BE2C (cell line): ENCODE data around the gene RAB40C.
A peak's percentile ranks its signal among the peaks of the same experiment; 100 is the strongest.

Experiments used
- DNase-seq: peaks from one replicate; pipeline ENCODE4 v3.0.0-alpha.2; 2020
- H3K27me3 ChIP-seq: fragments of 250-450 bp; sonication (Bioruptor Pico); 2 replicates; pipeline ENCODE4 v1.5.1; 2020; ENCODE audit warnings: mild to moderate bottlenecking
- H3K36me3 ChIP-seq: fragments of 250-450 bp; sonication (Bioruptor Pico); 2 replicates; pipeline ENCODE4 v1.5.1; 2020; ENCODE audit warnings: mild to moderate bottlenecking
- H3K4me1 ChIP-seq: fragments of 250-450 bp; sonication (Bioruptor Pico); 2 replicates; pipeline ENCODE4 v1.5.1; 2020
- H3K4me3 ChIP-seq: 2 replicates; pipeline ENCODE4 v1.5.1; 2011; ENCODE audit warnings: low read depth, low read length
- H3K9me3 ChIP-seq: fragments of 250-450 bp; sonication (Bioruptor Pico); 2 replicates; pipeline ENCODE4 v1.5.1; 2020
- TF ChIP-seq, protein P1 (sequence below): IDR thresholded peaks from 2 replicates; pipeline ENCODE4 v1.5.1; 2012; ENCODE audit warnings: mild to moderate bottlenecking, low read depth, low read length

RAB40C gene

DNA sequence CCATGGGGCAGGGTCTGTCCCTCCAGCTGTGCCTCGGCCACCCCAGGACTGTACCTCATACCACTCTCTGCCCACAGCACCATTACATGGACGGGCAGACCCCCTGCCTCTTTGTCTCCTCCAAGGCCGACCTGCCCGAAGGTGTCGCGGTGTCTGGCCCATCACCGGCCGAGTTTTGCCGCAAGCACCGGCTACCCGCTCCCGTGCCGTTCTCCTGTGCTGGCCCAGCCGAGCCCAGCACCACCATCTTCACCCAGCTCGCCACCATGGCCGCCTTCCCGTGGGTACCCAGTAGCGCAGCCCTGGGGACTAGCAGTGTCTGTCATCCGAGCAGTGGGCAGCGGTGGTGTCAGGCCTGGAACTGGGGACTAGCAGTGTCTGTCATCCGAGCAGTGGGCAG, 83.0 kb downstream of the RAB40C start:
- H3K36me3 ChIP-seq, result peaks cover 54% of the 10 kb centered on the region
- H3K4me3 ChIP-seq, result no peak overlapping the region
- TF ChIP-seq, protein P1, sequence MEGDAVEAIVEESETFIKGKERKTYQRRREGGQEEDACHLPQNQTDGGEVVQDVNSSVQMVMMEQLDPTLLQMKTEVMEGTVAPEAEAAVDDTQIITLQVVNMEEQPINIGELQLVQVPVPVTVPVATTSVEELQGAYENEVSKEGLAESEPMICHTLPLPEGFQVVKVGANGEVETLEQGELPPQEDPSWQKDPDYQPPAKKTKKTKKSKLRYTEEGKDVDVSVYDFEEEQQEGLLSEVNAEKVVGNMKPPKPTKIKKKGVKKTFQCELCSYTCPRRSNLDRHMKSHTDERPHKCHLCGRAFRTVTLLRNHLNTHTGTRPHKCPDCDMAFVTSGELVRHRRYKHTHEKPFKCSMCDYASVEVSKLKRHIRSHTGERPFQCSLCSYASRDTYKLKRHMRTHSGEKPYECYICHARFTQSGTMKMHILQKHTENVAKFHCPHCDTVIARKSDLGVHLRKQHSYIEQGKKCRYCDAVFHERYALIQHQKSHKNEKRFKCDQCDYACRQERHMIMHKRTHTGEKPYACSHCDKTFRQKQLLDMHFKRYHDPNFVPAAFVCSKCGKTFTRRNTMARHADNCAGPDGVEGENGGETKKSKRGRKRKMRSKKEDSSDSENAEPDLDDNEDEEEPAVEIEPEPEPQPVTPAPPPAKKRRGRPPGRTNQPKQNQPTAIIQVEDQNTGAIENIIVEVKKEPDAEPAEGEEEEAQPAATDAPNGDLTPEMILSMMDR, result no peak
- no peaks in the 10 kb centered on the region for H3K9me3 ChIP-seq
- 0 out of 2 replicates have a peak, but pooled peaks cover 4% of the 10 kb centered on the region for H3K4me1 ChIP-seq
- H3K27me3 ChIP-seq, result no peaks in the 10 kb centered on the region
- no peak for DNase-seq

DNA sequence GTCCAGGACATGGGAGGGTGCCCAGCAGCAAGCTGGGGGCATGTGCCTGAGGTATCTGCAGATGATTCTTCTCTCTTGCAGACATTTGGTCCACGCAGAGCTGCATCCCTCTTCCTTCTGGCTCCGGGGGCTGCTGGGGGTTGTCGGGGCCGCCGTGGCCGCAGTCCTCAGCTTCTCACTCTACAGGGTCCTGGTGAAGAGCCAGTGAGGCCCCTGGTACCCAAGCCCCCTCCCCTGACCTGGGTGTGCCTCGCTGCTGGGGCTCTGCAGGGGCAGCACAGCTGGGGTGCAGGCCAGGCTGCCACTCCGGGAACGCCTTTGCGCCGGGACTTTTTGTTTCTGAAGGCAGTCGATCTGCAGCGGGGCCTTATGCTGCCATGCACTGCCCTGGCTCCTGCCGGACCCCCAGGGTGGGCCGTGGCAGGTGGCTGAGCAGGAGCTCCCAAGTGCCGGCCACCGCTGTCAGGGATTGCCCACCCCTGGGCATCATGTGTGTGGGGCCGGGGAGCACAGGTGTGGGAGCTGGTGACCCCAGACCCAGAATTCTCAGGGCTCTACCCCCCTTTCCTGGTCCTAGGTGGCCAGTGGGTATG, 83.6 kb downstream of the RAB40C start:
- Histone ChIP-seq H3K4me3 (no peak overlapping the region), H3K36me3 (peaks cover 54% of the 10 kb centered on the region), H3K9me3 (no peaks in the 10 kb centered on the region), H3K27me3 (no peaks in the 10 kb centered on the region), H3K4me1 (0 out of 2 replicates have a peak, but pooled peaks cover 4% of the 10 kb centered on the region)
- TF ChIP-seq, protein P1, result no peak
- no peak for DNase-seq

DNA sequence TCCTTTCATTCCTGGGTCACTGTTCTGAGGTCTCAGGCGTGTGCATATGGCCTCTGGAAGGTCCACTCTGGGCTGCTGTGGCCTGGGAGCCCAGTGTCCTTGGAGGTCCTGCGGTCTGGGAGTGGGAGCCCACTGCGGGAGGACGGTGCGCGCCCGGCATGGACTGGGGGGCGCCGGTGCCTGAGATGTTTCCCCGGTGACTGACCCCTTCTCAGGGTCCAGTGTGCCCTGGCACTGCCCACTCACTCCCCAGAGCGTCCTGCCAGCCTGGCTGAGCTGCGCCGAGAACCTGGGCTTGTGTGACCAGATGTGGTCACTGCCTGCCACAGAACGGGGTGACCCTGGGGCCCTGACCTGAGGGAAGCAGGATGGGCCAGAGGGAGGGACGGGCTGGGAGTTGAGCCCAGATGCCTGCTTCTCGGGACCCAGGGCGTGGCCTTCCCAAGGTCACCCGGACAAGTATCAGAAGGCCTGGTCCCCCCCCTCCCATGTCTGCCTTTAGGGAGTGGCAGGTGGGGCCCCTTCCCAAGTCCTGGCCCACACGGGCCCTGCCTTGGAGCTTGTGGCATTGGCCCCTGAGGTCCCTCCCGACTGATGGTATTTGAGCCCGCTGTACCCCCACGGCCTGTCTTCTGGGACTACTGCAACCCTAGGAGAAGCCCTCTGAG, 84.5 kb downstream of the RAB40C start:
- H3K9me3 ChIP-seq, result no peaks in the 10 kb centered on the region
- peaks cover 7% of the 10 kb centered on the region for H3K4me1 ChIP-seq
- H3K27me3 ChIP-seq, result no peaks in the 10 kb centered on the region
- DNase-seq, result no peak
- peaks cover 47% of the 10 kb centered on the region for H3K36me3 ChIP-seq
- H3K4me3 ChIP-seq, result no peak overlapping the region
- TF ChIP-seq, protein P1, result no peak

DNA sequence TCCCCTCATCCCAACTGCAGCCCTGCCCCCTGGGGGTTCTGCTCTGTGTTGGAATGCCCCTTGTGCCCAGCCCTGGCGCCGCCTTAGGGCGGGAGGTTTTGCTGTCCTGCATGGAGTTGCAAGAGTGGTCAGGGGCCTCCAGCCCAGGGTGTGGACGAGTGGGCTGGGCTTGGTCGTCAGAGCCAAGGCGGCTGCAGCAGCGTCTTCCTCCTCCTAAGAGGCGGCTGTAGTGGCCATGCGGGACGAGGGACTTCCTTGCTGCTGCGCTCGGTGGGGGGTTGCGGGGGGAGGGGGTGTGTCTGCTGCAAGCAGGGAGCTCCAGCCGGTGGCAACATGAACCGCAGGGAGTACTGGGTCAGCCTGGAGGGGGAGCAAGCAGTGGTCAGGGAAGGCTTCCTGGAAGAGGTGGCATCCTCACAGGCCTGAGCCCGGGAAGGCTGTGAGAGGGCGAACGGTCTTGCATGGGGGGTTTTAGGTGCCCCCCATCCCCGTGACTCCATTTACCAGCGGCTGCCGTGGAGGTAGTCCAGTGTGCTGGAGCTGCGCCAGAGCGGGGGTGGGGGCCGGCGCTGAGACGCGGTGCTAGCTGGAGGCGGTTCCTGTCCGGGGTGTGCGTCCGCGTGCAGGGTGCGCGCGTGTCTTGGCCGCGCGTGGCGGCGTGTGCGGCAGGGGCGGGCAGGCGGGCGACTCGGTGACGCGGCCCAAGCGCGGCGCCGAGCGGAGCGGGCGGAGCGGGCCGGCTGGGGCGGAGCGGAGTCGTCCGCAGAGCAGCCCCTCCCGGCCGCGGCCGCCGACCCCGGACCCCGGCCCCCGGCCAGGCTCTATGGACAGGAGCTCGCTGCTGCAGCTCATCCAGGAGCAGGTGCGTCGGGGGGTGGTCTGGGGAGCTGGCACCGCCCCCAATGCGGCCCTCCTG, 85.4 kb downstream of the RAB40C start, which contains the start of gene RHBDL1:
Gene RHBDL1, plus strand, starts transcription at position 704 of the 916 bp plus-strand sequence. Its CDS starts 120 bp downstream, at position 824.
- no peaks in the 10 kb centered on the region for H3K9me3 ChIP-seq
- H3K27me3 ChIP-seq, result no peaks in the 10 kb centered on the region
- peak within 1 kb of the TSS; percentile 24; the same call in 1 of the 2 replicates for H3K4me3 ChIP-seq
- TF ChIP-seq, protein P1, result no peak
- peaks cover 39% of the 10 kb centered on the region for H3K36me3 ChIP-seq
- DNase-seq, result peak; percentile 53
- H3K4me1 ChIP-seq, result peaks cover 7% of the 10 kb centered on the region

DNA sequence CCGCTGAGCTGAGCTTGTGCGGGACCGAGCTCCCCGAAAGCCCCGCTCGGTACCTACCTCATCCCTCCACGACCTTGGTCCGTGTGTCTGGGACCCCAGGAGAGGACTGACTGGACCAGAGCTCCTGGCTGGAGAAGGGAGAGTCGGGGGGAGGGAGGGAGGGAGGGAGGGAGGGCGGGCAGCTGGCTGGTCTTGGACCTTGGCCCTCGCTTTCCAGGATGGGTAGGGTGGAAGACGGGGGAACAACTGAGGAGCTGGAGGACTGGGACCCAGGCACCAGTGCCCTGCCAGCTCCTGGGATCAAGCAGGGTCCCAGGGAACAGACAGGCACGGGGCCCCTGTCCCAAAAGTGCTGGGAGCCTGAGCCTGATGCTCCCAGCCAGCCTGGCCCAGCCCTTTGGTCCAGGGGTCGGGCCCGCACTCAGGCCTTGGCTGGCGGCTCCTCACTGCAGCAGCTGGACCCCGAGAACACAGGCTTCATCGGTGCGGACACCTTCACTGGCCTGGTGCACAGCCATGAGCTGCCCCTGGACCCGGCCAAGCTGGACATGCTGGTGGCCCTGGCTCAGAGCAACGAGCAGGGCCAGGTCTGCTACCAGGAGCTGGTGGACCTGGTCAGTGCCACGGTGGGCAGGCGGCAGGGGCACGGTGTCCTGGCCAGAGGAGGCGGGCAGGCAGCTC, 86.2 kb downstream of the RAB40C start:
- H3K4me1 ChIP-seq, result peaks cover 7% of the 10 kb centered on the region
- peaks cover 32% of the 10 kb centered on the region for H3K36me3 ChIP-seq
- TF ChIP-seq, protein P1, result no peak
- H3K27me3 ChIP-seq, result no peaks in the 10 kb centered on the region
- no peak for DNase-seq
- H3K4me3 ChIP-seq, result no peak overlapping the region
- H3K9me3 ChIP-seq, result no peaks in the 10 kb centered on the region
